22Rv1 (cell line): ENCODE data around the gene KIAA0513.

ENCODE experiments used
- H3K27ac ChIP-seq: fragments of 450-650 bp; 2 replicates; pipeline ENCODE4 v1.5.1; 2017
- CTCF ChIP-seq: fragments of 450-650 bp; IDR thresholded peaks from 2 replicates; pipeline ENCODE4 v1.5.1; 2017; ENCODE audit warnings: mild to moderate bottlenecking
- ZFX ChIP-seq: fragments of 450-650 bp; IDR thresholded peaks from 2 replicates; pipeline ENCODE4 v1.6.1; 2017; ENCODE audit warnings: antibody characterized with exemption, borderline replicate concordance

The KIAA0513 gene

GRCh38 chr16:85105475-85105874, 77.9 kb downstream of the KIAA0513 start:
- no peak overlapping the region for H3K27ac ChIP-seq
- TF ChIP-seq CTCF (no peak), ZFX (no peak)

- no peak overlapping the region for H3K27ac ChIP-seq
- TF ChIP-seq ZFX (no peak), CTCF (no peak)
Observed at GRCh38 chr16:85107083-85107482, 79.5 kb downstream of the KIAA0513 start.

- H3K27ac ChIP-seq, result no peak overlapping the region
- TF ChIP-seq ZFX (no peak), CTCF (no peak)
Observed at GRCh38 chr16:85107532-85107931, 79.9 kb downstream of the KIAA0513 start.

GRCh38 chr16:85110105-85110504, 82.5 kb downstream of the KIAA0513 start:
- H3K27ac ChIP-seq, result no peak overlapping the region
- TF ChIP-seq CTCF (no peak), ZFX (no peak)

- no peak overlapping the region for H3K27ac ChIP-seq
- TF ChIP-seq ZFX (no peak), CTCF (no peak)
Observed at GRCh38 chr16:85111184-85111583, 83.6 kb downstream of the KIAA0513 start.

- no peak within 1 kb of the TSS for H3K27ac ChIP-seq
- TF ChIP-seq ZFX (no peak), CTCF (no peak)
Observed at GRCh38 chr16:85112364-85112763, 84.8 kb downstream of the KIAA0513 start, which contains the start of gene CIBAR2. Gene CIBAR2 (minus strand): TSS chr16:85112472. CDS start chr16:85112352, 120 bp downstream.

- H3K27ac ChIP-seq, result no peak overlapping the region
- no peak for TF ChIP-seq CTCF
- TF ChIP-seq ZFX, result no peak
Observed at GRCh38 chr16:85113168-85113733, 85.7 kb downstream of the KIAA0513 start.
